H9 (cell line): ENCODE measurements around the gene SRSF6. TPM values are rescaled to one million over a fixed set of nuclear protein-coding genes. Genes with fewer than 3 reads are reported as not detected.
"Not testable (repeated sequence)": the region's sequence is repeated elsewhere in the genome, so short reads cannot be mapped to it uniquely, and the experiment has no call there.

Experiments used
- DNase-seq: peaks from one replicate; pipeline ENCODE4 v3.0.0-alpha.2; 2017
- H2AFZ ChIP-seq: one replicate; pipeline ENCODE4 v1.6.1; 2013; ENCODE audit warnings: mild to moderate bottlenecking, low read length, control low read depth, moderate library complexity
- H2AK5ac ChIP-seq: 2 replicates; pipeline ENCODE4 v1.6.1; 2013; ENCODE audit warnings: low read length, control low read depth, mixed read lengths; ENCODE audit not compliant: insufficient read length
- H2BK120ac ChIP-seq: one replicate; pipeline ENCODE4 v1.6.1; 2013; ENCODE audit warnings: low read depth, mild to moderate bottlenecking, low read length, control low read depth, inconsistent platforms; ENCODE audit not compliant: poor library complexity, severe bottlenecking
- H2BK12ac ChIP-seq: 2 replicates; pipeline ENCODE4 v1.6.1; 2013; ENCODE audit warnings: low read length, control low read depth, mixed read lengths, low read depth; ENCODE audit not compliant: insufficient read length
- H2BK15ac ChIP-seq: 2 replicates; pipeline ENCODE4 v1.6.1; 2013; ENCODE audit warnings: low read depth, low read length, control low read depth
- H2BK20ac ChIP-seq: one replicate; pipeline ENCODE4 v1.6.1; 2013; ENCODE audit warnings: low read depth, mild to moderate bottlenecking, low read length, control low read depth, inconsistent platforms; ENCODE audit not compliant: poor library complexity, severe bottlenecking
- H2BK5ac ChIP-seq: 2 replicates; pipeline ENCODE4 v1.6.1; 2013; ENCODE audit warnings: low read length, control low read depth, mixed read lengths; ENCODE audit not compliant: insufficient read length
- H3K14ac ChIP-seq: 2 replicates; pipeline ENCODE4 v1.6.1; 2013; ENCODE audit warnings: low read length, control low read depth; ENCODE audit not compliant: insufficient read depth
- H3K18ac ChIP-seq: 2 replicates; pipeline ENCODE4 v1.6.1; 2013; ENCODE audit warnings: low read depth, mild to moderate bottlenecking, mixed read lengths, low read length, control low read depth; ENCODE audit not compliant: insufficient read length
- H3K23ac ChIP-seq: 2 replicates; pipeline ENCODE4 v1.6.1; 2013; ENCODE audit warnings: low read length, control low read depth, mixed read lengths, low read depth; ENCODE audit not compliant: insufficient read length
- H3K23me2 ChIP-seq: 2 replicates; pipeline ENCODE4 v1.6.1; 2013; ENCODE audit warnings: low read depth, mild to moderate bottlenecking, mixed read lengths, low read length, control low read depth; ENCODE audit not compliant: insufficient read length, poor library complexity, severe bottlenecking
- H3K27ac ChIP-seq: 2 replicates; pipeline ENCODE4 v1.5.1; 2013; ENCODE audit warnings: low read length, control low read depth, mixed read lengths, low read depth; ENCODE audit not compliant: insufficient read length
- H3K27me3 ChIP-seq: 2 replicates; pipeline ENCODE4 v1.6.1; 2013; ENCODE audit warnings: low read length, control low read depth, inconsistent platforms; ENCODE audit not compliant: insufficient read depth
- H3K4ac ChIP-seq: 2 replicates; pipeline ENCODE4 v1.6.1; 2013; ENCODE audit warnings: low read depth, mild to moderate bottlenecking, control low read depth, inconsistent platforms, low read length, moderate library complexity
- H3K4me1 ChIP-seq: 2 replicates; pipeline ENCODE4 v1.6.1; 2013; ENCODE audit warnings: low read length, control low read depth, inconsistent platforms; ENCODE audit not compliant: insufficient read depth
- H3K4me2 ChIP-seq: 2 replicates; pipeline ENCODE4 v1.6.1; 2013; ENCODE audit warnings: low read length, control low read depth, mixed read lengths; ENCODE audit not compliant: insufficient read length, insufficient read depth
- H3K56ac ChIP-seq: 2 replicates; pipeline ENCODE4 v1.6.1; 2013; ENCODE audit warnings: low read depth, mild to moderate bottlenecking, mixed read lengths, low read length, control low read depth; ENCODE audit not compliant: insufficient read length
- H3K79me1 ChIP-seq: 2 replicates; pipeline ENCODE4 v1.6.1; 2013; ENCODE audit warnings: low read depth, mild to moderate bottlenecking, moderate library complexity, low read length, control low read depth, inconsistent platforms; ENCODE audit not compliant: insufficient read depth, poor library complexity, severe bottlenecking
- H3K79me2 ChIP-seq: 2 replicates; pipeline ENCODE4 v1.6.1; 2013; ENCODE audit warnings: low read length, control low read depth, inconsistent platforms; ENCODE audit not compliant: insufficient read depth
- H3K9ac ChIP-seq: 2 replicates; pipeline ENCODE4 v1.6.1; 2013; ENCODE audit warnings: low read length, control low read depth, mixed read lengths; ENCODE audit not compliant: insufficient read length; ENCODE audit errors: extremely low read depth
- H3K9me3 ChIP-seq: one replicate; pipeline ENCODE4 v1.6.1; 2013; ENCODE audit warnings: low read depth, low read length, inconsistent platforms; ENCODE audit not compliant: control insufficient read depth
- H3T11ph ChIP-seq: one replicate; pipeline ENCODE4 v1.6.1; 2013; ENCODE audit warnings: mild to moderate bottlenecking, low read length, control low read depth, inconsistent platforms
- H4K20me1 ChIP-seq: one replicate; pipeline ENCODE4 v1.6.1; 2013; ENCODE audit not compliant: control insufficient read depth, insufficient read length, insufficient read depth
- H4K5ac ChIP-seq: 2 replicates; pipeline ENCODE4 v1.6.1; 2013; ENCODE audit warnings: low read depth, mild to moderate bottlenecking, mixed read lengths, low read length, control low read depth; ENCODE audit not compliant: insufficient read length
- H4K8ac ChIP-seq: replicated peaks from 2 replicates; pipeline ENCODE4 v1.6.1; 2013; ENCODE audit warnings: low read length, control low read depth, mixed read lengths, low read depth; ENCODE audit not compliant: insufficient read length
- H4K91ac ChIP-seq: 2 replicates; pipeline ENCODE4 v1.6.1; 2013; ENCODE audit warnings: low read depth, mild to moderate bottlenecking, moderate library complexity, mixed read lengths, low read length, control low read depth; ENCODE audit not compliant: insufficient read length
- H3K27ac Mint-ChIP-seq, 3 experiments: 2 replicates in 2 of 3; 3 replicates in 1 of 3; pipeline ENCODE4 v1.8.0; 2020 to 2021; ENCODE audit warnings: mixed read lengths in 3 of 3, mild to moderate bottlenecking in 1 of 3, moderate library complexity in 1 of 3
- H3K27me3 Mint-ChIP-seq: 2 replicates; pipeline ENCODE4 v1.8.0; 2021; ENCODE audit warnings: low read depth, mild to moderate bottlenecking, moderate library complexity, mixed read lengths
- H3K36me3 Mint-ChIP-seq, 3 experiments: 2 replicates in 2 of 3; 3 replicates in 1 of 3; pipeline ENCODE4 v1.8.0; 2020 to 2021; ENCODE audit warnings: low read depth in 3 of 3, mixed read lengths in 3 of 3; ENCODE audit not compliant: insufficient read depth in 1 of 3
- H3K4me1 Mint-ChIP-seq, 2 experiments: 2 replicates each; pipeline ENCODE4 v1.8.0; 2020; ENCODE audit warnings: mixed read lengths in 2 of 2
- H3K4me3 Mint-ChIP-seq, 2 experiments: 2 replicates in 1 of 2; 3 replicates in 1 of 2; pipeline ENCODE4 v1.8.0; 2020 to 2021; ENCODE audit warnings: mild to moderate bottlenecking in 2 of 2, mixed read lengths in 2 of 2, moderate library complexity in 1 of 2
- H3K9me3 Mint-ChIP-seq, 2 experiments: 2 replicates in 1 of 2; 3 replicates in 1 of 2; pipeline ENCODE4 v1.8.0; 2020; ENCODE audit warnings: mild to moderate bottlenecking in 2 of 2, mixed read lengths in 2 of 2, moderate library complexity in 1 of 2
- CTCF ChIP-seq: fragments of 200-600 bp; sonication (generic); conservative IDR thresholded peaks from 3 replicates; pipeline ENCODE4 v1.8.0; 2021; ENCODE audit warnings: antibody characterized with exemption, mild to moderate bottlenecking
- WGBS: extraction: QIAGEN DNeasy Blood & Tissue Kit; methylation state at CpG from one replicate; pipeline ENCODE4 v1.1.7; 2013; ENCODE audit warnings: missing lambda C conversion rate, low lambda C conversion rate, mixed read lengths; ENCODE audit not compliant: insufficient read length; ENCODE audit errors: extremely low coverage; 5-methylcytosine and 5-hydroxymethylcytosine counted together
- total RNA-seq: library from RNA; stranded (reverse); gene quantifications from 2 replicates; pipeline ENCODE4 v1.2.1, GENCODE V29; 2021

Gene SRSF6
- total RNA-seq, 1 experiment from 2014 or later: 336 TPM

DNA sequence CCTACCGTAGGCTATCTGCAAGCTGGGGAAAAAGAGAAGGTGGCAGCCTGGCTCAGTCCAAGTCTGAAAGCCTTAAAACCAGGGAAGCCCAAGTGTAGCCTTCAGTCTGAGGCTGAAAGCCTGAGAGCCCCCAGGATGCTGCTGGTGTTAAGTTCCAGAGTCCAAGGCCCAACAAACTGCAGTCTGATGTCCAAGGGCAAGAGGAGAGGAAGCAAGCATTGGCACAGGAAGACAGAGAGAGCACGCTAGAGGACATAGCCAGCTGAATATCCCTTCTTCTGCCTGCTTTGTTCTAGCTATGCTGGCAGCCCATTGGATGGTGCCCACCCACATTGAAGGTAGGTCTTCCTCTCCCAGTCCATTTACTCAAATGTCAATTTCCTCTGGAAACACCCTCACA is 37.7 kb downstream of the SRSF6 start:
- no peak overlapping the region for H4K8ac ChIP-seq

GRCh38 chr20:43502021-43502420 is 44.3 kb downstream of the SRSF6 start:
- not testable (repeated sequence) for H4K5ac ChIP-seq, H2BK5ac ChIP-seq, H2AK5ac ChIP-seq, H2BK15ac ChIP-seq, H3K27ac ChIP-seq, H3K4ac ChIP-seq, H2BK12ac ChIP-seq, H3K9me3 Mint-ChIP-seq, H3K79me1 ChIP-seq, H3K4me1 Mint-ChIP-seq, H3K4me2 ChIP-seq, H4K8ac ChIP-seq, H3K18ac ChIP-seq, H3K79me2 ChIP-seq, H3K27me3 ChIP-seq, H3K4me3 Mint-ChIP-seq, H3K23me2 ChIP-seq, H3K27ac Mint-ChIP-seq, H3K36me3 Mint-ChIP-seq, H2AFZ ChIP-seq, H2BK120ac ChIP-seq, H3T11ph ChIP-seq, DNase-seq, H3K56ac ChIP-seq, H3K9ac ChIP-seq, H3K14ac ChIP-seq, H3K9me3 ChIP-seq, H3K23ac ChIP-seq, H3K4me1 ChIP-seq, H2BK20ac ChIP-seq, H4K91ac ChIP-seq, H4K20me1 ChIP-seq
- WGBS: no CpG with 5 or more reads among the region's 8 CpGs
- peaks cover 47% of the 10 kb centered on the region for H3K27me3 Mint-ChIP-seq

More for the DNA sequence above, 37.7 kb downstream of the SRSF6 start:
- no peak overlapping the region for H3T11ph ChIP-seq
- no peak overlapping the region for H2BK12ac ChIP-seq
- no peaks in the 10 kb centered on the region for H3K23me2 ChIP-seq
- no peaks in the 10 kb centered on the region for H3K79me1 ChIP-seq
- no peaks in the 10 kb centered on the region for H3K27me3 ChIP-seq
- H3K9ac ChIP-seq: no peak overlapping the region
- no peaks in the 10 kb centered on the region for H3K4me1 ChIP-seq
- TF ChIP-seq CTCF: no peak
- H3K79me2 ChIP-seq: no peaks in the 10 kb centered on the region
- peak overlapping the region; percentile 73 for H3K56ac ChIP-seq
- H3K18ac ChIP-seq: no peak overlapping the region
- H2BK120ac ChIP-seq: no peak overlapping the region
- no peaks in the 10 kb centered on the region for H3K4me1 Mint-ChIP-seq
- H4K20me1 ChIP-seq: no peaks in the 10 kb centered on the region
- H4K5ac ChIP-seq: no peak overlapping the region
- H3K4me2 ChIP-seq: no peak overlapping the region
- H2AK5ac ChIP-seq: no peak overlapping the region
- no peak overlapping the region; a peak in 1 of 7 replicates for H3K27ac Mint-ChIP-seq
- no peak overlapping the region for H3K23ac ChIP-seq
- H3K4me3 Mint-ChIP-seq: no peak overlapping the region
- no peak overlapping the region for H3K4ac ChIP-seq
- no peak for DNase-seq
- H3K14ac ChIP-seq: no peak overlapping the region
- H3K27me3 Mint-ChIP-seq: peaks cover 6% of the 10 kb centered on the region
- peaks cover 0 to 6% of the 10 kb centered on the region in 2 experiments; a peak in 4 of 5 replicates for H3K9me3 Mint-ChIP-seq
- no peaks in the 10 kb centered on the region for H3K36me3 Mint-ChIP-seq
- no peak overlapping the region for H2BK20ac ChIP-seq
- no peak overlapping the region for H3K27ac ChIP-seq
- no peak overlapping the region for H4K91ac ChIP-seq
- H2BK5ac ChIP-seq: no peak overlapping the region
- H3K9me3 ChIP-seq: no peaks in the 10 kb centered on the region
- H2BK15ac ChIP-seq: no peak overlapping the region
- no peak overlapping the region for H2AFZ ChIP-seq
- no CpG with 5 or more reads among the region's 2 CpGs for WGBS
